Fibroblast of upper back skin (primary cell): ENCODE data around the gene DERL2.

ENCODE experiments used
- DNase-seq: peaks from one replicate; pipeline ENCODE4 v3.0.0-alpha.2; 2013

The DERL2 gene

GRCh38 chr17:5500589-5501391, 14.8 kb upstream of the DERL2 start:
- DNase-seq, result peak; percentile 88

- no peak for DNase-seq
Measured at GRCh38 chr17:5500247-5500588, 14.2 kb upstream of the DERL2 start.

- no peak for DNase-seq
Measured at GRCh38 chr17:5499476-5500231, 13.7 kb upstream of the DERL2 start.

- DNase-seq, result no peak
Measured at GRCh38 chr17:5492970-5493369, 7.0 kb upstream of the DERL2 start.

GRCh38 chr17:5488752-5489151, 2.8 kb upstream of the DERL2 start:
- DNase-seq, result no peak

GRCh38 chr17:5486206-5487124, 487 bp upstream of the DERL2 start, which contains the start of gene MIS12:
Gene MIS12, plus strand, starts transcription at chr17:5486566. Its CDS starts 2,297 bp downstream, at chr17:5488863.
- DNase-seq, result peak; percentile 100

- no peak for DNase-seq
Measured at GRCh38 chr17:5481451-5481850, 4.5 kb downstream of the DERL2 start.

GRCh38 chr17:5480962-5481361, 5.0 kb downstream of the DERL2 start:
- no peak for DNase-seq

GRCh38 chr17:5478992-5479391, 7.0 kb downstream of the DERL2 start:
- no peak for DNase-seq

GRCh38 chr17:5473906-5474305, 12.1 kb downstream of the DERL2 start:
- no peak for DNase-seq

GRCh38 chr17:5472511-5472910, 13.5 kb downstream of the DERL2 start:
- DNase-seq, result no peak

- DNase-seq, result no peak
Measured at GRCh38 chr17:5468075-5468473, 17.9 kb downstream of the DERL2 start.

GRCh38 chr17:5467416-5467815, 18.6 kb downstream of the DERL2 start:
- no peak for DNase-seq

GRCh38 chr17:5466295-5466694, 19.7 kb downstream of the DERL2 start:
- DNase-seq, result no peak

GRCh38 chr17:5464717-5465507, 21.1 kb downstream of the DERL2 start:
- DNase-seq, result no peak

- no peak for DNase-seq
Measured at GRCh38 chr17:5446786-5447185, 39.2 kb downstream of the DERL2 start.

- DNase-seq, result no peak
Measured at GRCh38 chr17:5444209-5444608, 41.8 kb downstream of the DERL2 start.

- DNase-seq, result no peak
Measured at GRCh38 chr17:5443728-5444127, 42.2 kb downstream of the DERL2 start.

GRCh38 chr17:5439446-5439764, 46.6 kb downstream of the DERL2 start:
- DNase-seq, result no peak

- peak; percentile 88 for DNase-seq
Measured at GRCh38 chr17:5438716-5439445, 47.1 kb downstream of the DERL2 start, which contains the start of gene C1QBP. Gene C1QBP, minus strand, starts transcription at chr17:5439155. Its CDS starts 82 bp downstream, at chr17:5439073.

GRCh38 chr17:5437721-5438317, 48.2 kb downstream of the DERL2 start:
- peak; percentile 34 for DNase-seq
